ENCODE measurements around the gene LIG4.

- TF ChIP-seq CTCF (IDR thresholded peaks at IDR 0.05) (no peak), EP300 (IDR thresholded peaks at IDR 0.05) (no peak)
These were observed 49.3 kb downstream of the LIG4 start for GRCh38 chr13:108166078-108166477.

Data from esophagus muscularis mucosa (tissue), 3 donors.